Effector memory CD4-positive, alpha-beta T cell (primary cell): ENCODE data around the gene FBN1.

Source experiments
- DNase-seq, 3 donors: peaks; one replicate each; pipeline ENCODE4 v3.0.0-alpha.2; 2020
- H3K27ac ChIP-seq: 2 replicates; pipeline ENCODE4 v1.7.0; 2013; ENCODE audit warnings: mild to moderate bottlenecking, low read length, moderate library complexity; ENCODE audit not compliant: insufficient read depth, poor library complexity, severe bottlenecking
- H3K27me3 ChIP-seq: replicated peaks from 2 replicates; pipeline ENCODE4 v1.7.0; 2013; ENCODE audit warnings: mild to moderate bottlenecking, low read length; ENCODE audit not compliant: insufficient read depth, control insufficient read depth, poor library complexity, severe bottlenecking
- H3K36me3 ChIP-seq: 2 replicates; pipeline ENCODE4 v1.7.0; 2013; ENCODE audit warnings: mild to moderate bottlenecking, low read length, moderate library complexity; ENCODE audit not compliant: control insufficient read depth, insufficient read depth
- H3K4me1 ChIP-seq: 2 replicates; pipeline ENCODE4 v1.7.0; 2013; ENCODE audit warnings: low read length, mild to moderate bottlenecking; ENCODE audit not compliant: control insufficient read depth, insufficient read depth, poor library complexity, severe bottlenecking
- H3K4me3 ChIP-seq: 2 replicates; pipeline ENCODE4 v1.7.0; 2013; ENCODE audit warnings: low read length, low read depth, mild to moderate bottlenecking; ENCODE audit not compliant: insufficient read depth, poor library complexity, severe bottlenecking
- H3K9me3 ChIP-seq: 2 replicates; pipeline ENCODE4 v1.7.0; 2013; ENCODE audit warnings: mild to moderate bottlenecking, low read length, moderate library complexity; ENCODE audit not compliant: control insufficient read depth

Gene FBN1

GRCh38 chr15:48584812-48585563 is 60.5 kb downstream of the FBN1 start:
- H3K27me3 ChIP-seq, result no peaks in the 10 kb centered on the region
- no peak overlapping the region for H3K27ac ChIP-seq
- H3K4me1 ChIP-seq, result no peaks in the 10 kb centered on the region

GRCh38 chr15:48584090-48584811 is 61.3 kb downstream of the FBN1 start:
- Histone ChIP-seq H3K4me1 (no peaks in the 10 kb centered on the region), H3K27ac (no peak overlapping the region), H3K27me3 (no peaks in the 10 kb centered on the region), H3K36me3 (no peaks in the 10 kb centered on the region), H3K9me3 (no peaks in the 10 kb centered on the region), H3K4me3 (no peak overlapping the region)
- DNase-seq, result no peak

More at GRCh38 chr15:48584812-48585563, 60.5 kb downstream of the FBN1 start:
- H3K9me3 ChIP-seq, result no peaks in the 10 kb centered on the region
- no peak overlapping the region for H3K4me3 ChIP-seq
- DNase-seq, result no peak
- H3K36me3 ChIP-seq, result no peaks in the 10 kb centered on the region

- Histone ChIP-seq H3K9me3 (no peaks in the 10 kb centered on the region), H3K27ac (no peak overlapping the region), H3K27me3 (no peaks in the 10 kb centered on the region), H3K4me1 (no peaks in the 10 kb centered on the region), H3K4me3 (no peak overlapping the region), H3K36me3 (no peaks in the 10 kb centered on the region)
- DNase-seq, result no peak
These were observed 62.9 kb downstream of the FBN1 start for GRCh38 chr15:48582452-48583247.

DNA sequence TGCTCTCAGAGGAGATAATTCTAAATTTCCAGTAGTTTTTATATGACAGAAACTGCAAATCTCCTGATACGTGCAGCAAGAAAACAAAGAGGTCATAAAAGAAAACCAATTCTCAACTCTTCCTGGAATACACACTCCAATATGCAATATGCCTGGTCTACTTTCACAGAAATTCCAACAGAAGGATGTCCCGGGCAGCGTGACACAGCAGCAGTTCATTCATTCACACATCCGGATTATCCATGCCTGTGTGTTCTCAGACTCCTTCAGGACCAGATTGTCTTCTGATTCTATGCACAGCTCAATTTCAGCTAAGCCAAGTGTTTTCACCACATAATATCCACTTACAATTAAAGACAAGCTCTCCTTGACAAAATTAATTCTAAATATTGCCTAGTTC is 64.3 kb downstream of the FBN1 start:
- Histone ChIP-seq H3K36me3 (no peaks in the 10 kb centered on the region), H3K4me1 (no peaks in the 10 kb centered on the region), H3K27ac (no peak overlapping the region), H3K27me3 (no peaks in the 10 kb centered on the region), H3K4me3 (no peak overlapping the region), H3K9me3 (no peaks in the 10 kb centered on the region)
- no peak for DNase-seq

- Histone ChIP-seq H3K4me3 (no peak overlapping the region), H3K9me3 (no peaks in the 10 kb centered on the region), H3K27ac (no peak overlapping the region), H3K4me1 (no peaks in the 10 kb centered on the region), H3K36me3 (no peaks in the 10 kb centered on the region), H3K27me3 (no peaks in the 10 kb centered on the region)
- DNase-seq, result no peak
These were observed 64.8 kb downstream of the FBN1 start for GRCh38 chr15:48580736-48581135.

DNA sequence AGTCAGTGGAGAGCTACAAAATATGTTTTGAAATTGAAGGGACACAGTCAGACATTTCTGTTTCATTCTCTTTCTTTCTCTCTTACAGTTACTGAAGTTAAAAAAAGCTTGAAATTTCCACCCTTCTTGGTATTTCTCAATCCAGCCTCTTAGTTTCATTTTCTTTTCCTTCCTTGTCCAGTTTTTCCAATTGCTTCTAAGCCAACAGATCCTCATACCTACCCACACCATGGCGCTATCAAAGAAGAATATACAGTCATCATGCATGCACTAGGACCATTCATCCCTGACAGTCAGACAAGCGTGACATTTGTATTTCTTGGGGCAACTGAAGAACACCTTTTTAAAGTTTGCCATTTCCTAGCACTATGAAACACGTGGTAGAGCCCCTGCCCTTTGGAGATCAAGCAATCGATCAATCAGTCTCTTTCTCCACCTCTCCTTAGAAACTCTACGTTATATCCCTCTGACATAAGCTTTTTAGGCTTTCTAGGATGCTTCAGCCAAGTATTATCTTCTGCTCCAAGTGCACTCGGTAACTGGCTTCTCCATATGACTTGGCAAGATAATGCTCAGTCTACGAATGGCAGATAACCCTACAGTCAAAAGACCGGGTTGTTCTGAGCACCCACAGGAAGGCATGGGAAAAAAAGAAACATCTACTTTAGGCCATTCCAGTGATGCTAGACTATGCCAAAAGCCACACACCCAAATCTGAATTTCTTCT is 65.4 kb downstream of the FBN1 start:
- H3K4me1 ChIP-seq, result no peaks in the 10 kb centered on the region
- no peaks in the 10 kb centered on the region for H3K9me3 ChIP-seq
- no peak overlapping the region for H3K27ac ChIP-seq
- H3K4me3 ChIP-seq, result no peak overlapping the region
- no peaks in the 10 kb centered on the region for H3K36me3 ChIP-seq
- DNase-seq, result no peak
- H3K27me3 ChIP-seq, result no peaks in the 10 kb centered on the region

DNA sequence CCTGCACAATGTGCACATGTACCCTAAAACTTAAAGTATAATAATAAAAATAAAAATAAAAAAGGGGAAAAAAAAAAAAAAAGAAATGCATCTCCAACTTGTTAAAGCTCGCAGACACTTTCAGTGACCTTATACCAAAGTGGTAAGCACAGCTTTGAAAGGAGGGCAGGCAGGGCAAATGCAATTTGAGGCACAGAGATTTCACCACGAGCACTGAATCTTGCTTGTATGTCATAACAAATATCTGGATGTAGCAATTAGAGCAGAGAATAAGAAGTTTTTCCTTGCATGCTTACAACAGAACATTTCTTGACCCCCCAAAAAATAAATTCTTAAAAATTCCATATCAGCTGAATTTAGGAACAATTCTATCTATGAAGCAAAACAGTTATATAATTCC is 66.5 kb downstream of the FBN1 start:
- Histone ChIP-seq H3K27ac (no peak overlapping the region), H3K36me3 (no peaks in the 10 kb centered on the region), H3K4me1 (no peaks in the 10 kb centered on the region), H3K27me3 (no peaks in the 10 kb centered on the region), H3K4me3 (no peak overlapping the region), H3K9me3 (no peaks in the 10 kb centered on the region)
- no peak for DNase-seq

- no peak overlapping the region for H3K4me3 ChIP-seq
- H3K27ac ChIP-seq, result no peak overlapping the region
- no peak for DNase-seq
- H3K9me3 ChIP-seq, result no peaks in the 10 kb centered on the region
- no peaks in the 10 kb centered on the region for H3K4me1 ChIP-seq
- no peaks in the 10 kb centered on the region for H3K36me3 ChIP-seq
- H3K27me3 ChIP-seq, result no peaks in the 10 kb centered on the region
These were observed 68.0 kb downstream of the FBN1 start for GRCh38 chr15:48577469-48577868.

- no peaks in the 10 kb centered on the region for H3K4me1 ChIP-seq
- no peaks in the 10 kb centered on the region for H3K36me3 ChIP-seq
- no peak overlapping the region for H3K27ac ChIP-seq
- no peaks in the 10 kb centered on the region for H3K27me3 ChIP-seq
- H3K4me3 ChIP-seq, result no peak overlapping the region
- no peak for DNase-seq
- H3K9me3 ChIP-seq, result no peaks in the 10 kb centered on the region
These were observed 71.3 kb downstream of the FBN1 start for GRCh38 chr15:48574187-48574586.
